OCI-M2 (cell line): ENCODE results near the gene ACTN2.

Source experiments
- DNase-seq: peaks from one replicate; lab custom pipeline; 2025; ENCODE audit not compliant: unreplicated experiment; lab: John Stamatoyannopoulos, UW

ACTN2 gene

DNA sequence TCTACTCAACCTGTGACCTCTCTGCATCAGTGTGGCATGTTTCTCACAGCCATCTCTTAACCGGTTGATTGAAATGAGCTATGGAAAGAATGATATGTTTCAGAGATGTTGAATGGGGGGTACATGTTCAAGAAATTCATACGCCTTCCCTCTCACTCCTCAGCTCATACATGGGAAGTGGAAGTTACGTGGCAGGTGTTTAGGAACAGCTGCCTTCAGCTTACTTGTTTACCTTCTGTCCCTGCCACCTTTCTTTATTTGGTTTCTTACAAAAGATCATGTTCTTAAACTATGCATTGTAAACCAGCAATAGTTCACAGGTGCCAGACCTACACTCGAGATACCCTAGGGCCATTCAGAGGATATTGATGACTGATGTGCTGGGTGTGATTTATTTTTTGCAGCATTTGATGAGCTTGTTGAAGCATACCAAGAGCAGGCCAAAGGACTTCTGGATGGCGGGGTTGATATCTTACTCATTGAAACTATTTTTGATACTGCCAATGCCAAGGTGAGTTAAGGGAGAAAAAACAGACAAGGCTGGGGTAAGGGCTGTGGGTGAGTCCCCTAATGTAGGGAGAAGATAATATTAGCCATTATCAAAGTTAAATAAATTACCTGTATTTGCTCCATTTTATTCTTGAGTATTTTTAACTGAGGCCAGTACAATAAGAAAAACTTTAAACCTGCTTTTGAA lies 126.2 kb downstream of the ACTN2 start:
- DNase-seq, result no peak
